ENCODE measurements around the gene R3HDM2. TPM values are rescaled to one million over a fixed set of nuclear protein-coding genes. Genes with fewer than 3 reads are reported as not detected.
A peak's percentile ranks its signal among the peaks of the same experiment; 100 is the strongest.

R3HDM2 gene
- polyA plus RNA-seq (2011; rRNA removed) (19.3 and 20.0 TPM in 2 replicates), polyA minus RNA-seq (2011; rRNA and poly(A)+ RNA removed) (25.2 and 31.3 TPM in 2 replicates)

- Histone ChIP-seq H3K4me3 (ENCODE audit: low read depth, low read length) (peak within 1 kb of the TSS; percentile 72), H3K9me3 (ENCODE audit: control insufficient read depth, insufficient read depth, low read length) (no peaks in the 10 kb centered on the region), H3K27me3 (ENCODE audit: control insufficient read depth, insufficient read depth, low read length) (no peaks in the 10 kb centered on the region), H3K27ac (ENCODE audit: low read depth, low read length) (peak within 1 kb of the TSS; percentile 74)
- ChIA-PET POLR2A (no interaction called here), CTCF (no interaction called here)
- TF ChIP-seq, protein P1, sequence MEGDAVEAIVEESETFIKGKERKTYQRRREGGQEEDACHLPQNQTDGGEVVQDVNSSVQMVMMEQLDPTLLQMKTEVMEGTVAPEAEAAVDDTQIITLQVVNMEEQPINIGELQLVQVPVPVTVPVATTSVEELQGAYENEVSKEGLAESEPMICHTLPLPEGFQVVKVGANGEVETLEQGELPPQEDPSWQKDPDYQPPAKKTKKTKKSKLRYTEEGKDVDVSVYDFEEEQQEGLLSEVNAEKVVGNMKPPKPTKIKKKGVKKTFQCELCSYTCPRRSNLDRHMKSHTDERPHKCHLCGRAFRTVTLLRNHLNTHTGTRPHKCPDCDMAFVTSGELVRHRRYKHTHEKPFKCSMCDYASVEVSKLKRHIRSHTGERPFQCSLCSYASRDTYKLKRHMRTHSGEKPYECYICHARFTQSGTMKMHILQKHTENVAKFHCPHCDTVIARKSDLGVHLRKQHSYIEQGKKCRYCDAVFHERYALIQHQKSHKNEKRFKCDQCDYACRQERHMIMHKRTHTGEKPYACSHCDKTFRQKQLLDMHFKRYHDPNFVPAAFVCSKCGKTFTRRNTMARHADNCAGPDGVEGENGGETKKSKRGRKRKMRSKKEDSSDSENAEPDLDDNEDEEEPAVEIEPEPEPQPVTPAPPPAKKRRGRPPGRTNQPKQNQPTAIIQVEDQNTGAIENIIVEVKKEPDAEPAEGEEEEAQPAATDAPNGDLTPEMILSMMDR (IDR thresholded peaks at IDR 0.05; ENCODE audit: low read depth, low read length), result no peak
- peak; percentile 87 for DNase-seq (ENCODE audit: low read depth, low spot score)
Observed at GRCh38 chr12:57430931-57431566, at the start of gene R3HDM2. Gene R3HDM2 (minus strand): TSS chr12:57431043. CDS start chr12:57310428, 120,615 bp downstream.

- DNase-seq (ENCODE audit: low read depth, low spot score), result no peak
Observed at GRCh38 chr12:57479376-57480115, 48.7 kb upstream of the R3HDM2 start, which contains the start of gene ARHGAP9. Gene ARHGAP9 (minus strand): TSS chr12:57479866. CDS start chr12:57479406, 460 bp downstream.

GRCh38 chr12:57479043-57479375 is 48.2 kb upstream of the R3HDM2 start:
- no peak overlapping the region for H3K4me3 ChIP-seq (ENCODE audit: low read depth, low read length)
- no peak for DNase-seq (ENCODE audit: low read depth, low spot score)
- no peaks in the 10 kb centered on the region; the same call in 1 of the 2 replicates for H3K9me3 ChIP-seq (ENCODE audit: control insufficient read depth, insufficient read depth, low read length)
- H3K27me3 ChIP-seq (ENCODE audit: control insufficient read depth, insufficient read depth, low read length), result peaks cover 33% of the 10 kb centered on the region
- POLR2A ChIA-PET, result no interaction called here
- no peak overlapping the region for H3K27ac ChIP-seq (ENCODE audit: low read depth, low read length)
- TF ChIP-seq, protein P1 (IDR thresholded peaks at IDR 0.05; ENCODE audit: low read depth, low read length), result no peak
- CTCF ChIA-PET, result no interaction called here

More at GRCh38 chr12:57479376-57480115, 48.7 kb upstream of the R3HDM2 start, which contains the start of gene ARHGAP9:
- CTCF ChIA-PET, result interaction anchor here (1.0 to 1.3 kb wide), 2 partner anchors 16 to 21 kb away, joined by 3 to 7 read pairs; partner anchors contain the start of gene GLI1
- H3K27ac ChIP-seq (ENCODE audit: low read depth, low read length), result no peak within 1 kb of the TSS
- POLR2A ChIA-PET, result no interaction called here
- TF ChIP-seq, protein P1 (IDR thresholded peaks at IDR 0.05; ENCODE audit: low read depth, low read length), result no peak
- peaks cover 28% of the 10 kb centered on the region for H3K27me3 ChIP-seq (ENCODE audit: control insufficient read depth, insufficient read depth, low read length)
- no peaks in the 10 kb centered on the region; the same call in 1 of the 2 replicates for H3K9me3 ChIP-seq (ENCODE audit: control insufficient read depth, insufficient read depth, low read length)
- no peak within 1 kb of the TSS for H3K4me3 ChIP-seq (ENCODE audit: low read depth, low read length)

DNA sequence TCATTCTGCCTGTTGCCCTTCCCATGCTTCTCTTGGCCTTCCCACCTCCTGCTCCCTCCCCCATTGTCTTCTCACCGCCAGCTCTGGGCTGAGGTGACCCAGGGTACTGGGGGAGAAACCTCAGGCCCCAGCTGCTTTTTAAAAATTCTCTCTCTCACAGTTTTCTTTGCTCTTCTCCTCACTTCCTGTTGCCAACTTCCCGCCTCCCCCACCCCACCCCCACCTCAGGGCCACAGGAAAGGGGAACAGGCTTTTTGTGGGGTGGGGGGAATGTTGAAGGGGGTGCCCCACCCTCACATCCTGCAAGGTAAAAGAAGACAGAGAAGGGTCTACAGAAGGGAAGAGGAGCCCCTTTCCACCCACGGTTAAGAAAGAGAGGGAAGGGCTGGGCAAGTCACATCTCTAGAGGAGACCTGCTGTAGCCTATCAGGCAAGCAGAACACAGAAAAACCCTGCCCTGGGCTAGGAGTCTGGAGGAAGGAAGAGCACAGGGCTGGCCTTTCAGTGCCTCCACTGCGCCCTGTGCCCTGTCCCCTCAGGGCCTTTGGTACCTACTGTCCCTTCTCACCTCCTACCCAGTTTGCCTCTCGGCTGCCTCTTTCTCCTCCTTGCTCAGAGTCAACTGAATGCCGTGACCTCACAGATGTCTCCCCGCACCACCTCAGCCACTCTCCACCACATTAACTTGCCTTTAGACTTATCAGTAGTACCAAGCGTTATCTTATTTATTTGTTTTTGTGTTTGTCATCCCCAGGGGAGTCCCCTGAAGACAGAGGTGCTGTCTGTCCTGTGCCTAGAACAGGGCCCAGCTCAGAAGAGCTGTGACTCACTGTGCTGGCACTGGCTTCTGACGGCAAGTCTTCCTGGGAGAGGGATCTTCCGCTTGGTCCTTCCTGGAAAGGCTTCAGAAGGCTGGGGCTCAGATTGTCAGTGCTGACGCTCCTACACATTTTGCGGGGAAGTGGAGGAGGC is 47.2 kb upstream of the R3HDM2 start:
- H3K9me3 ChIP-seq (ENCODE audit: control insufficient read depth, insufficient read depth, low read length), result no peaks in the 10 kb centered on the region; the same call in 1 of the 2 replicates
- TF ChIP-seq, protein P1 (IDR thresholded peaks at IDR 0.05; ENCODE audit: low read depth, low read length), result no peak
- H3K27ac ChIP-seq (ENCODE audit: low read depth, low read length), result no peak overlapping the region
- H3K27me3 ChIP-seq (ENCODE audit: control insufficient read depth, insufficient read depth, low read length), result peaks cover 42% of the 10 kb centered on the region
- ChIA-PET POLR2A (no interaction called here), CTCF (interaction anchor here (0.9 to 1.3 kb wide), 2 partner anchors 16 to 19 kb away, joined by 3 to 5 read pairs; partner anchors contain the start of gene GLI1)
- DNase-seq (ENCODE audit: low read depth, low spot score), result no peak
- no peak overlapping the region for H3K4me3 ChIP-seq (ENCODE audit: low read depth, low read length)
